Suprapubic skin (tissue), 4 donors: ENCODE measurements around the gene RHOT1. TPM values are rescaled to one million over a fixed set of nuclear protein-coding genes. Genes with fewer than 3 reads are reported as not detected.

Experiments used
- DNase-seq, 2 donors: peaks; one replicate each; pipeline ENCODE4 v3.0.0-alpha.2; 2019; ENCODE audit warnings: low spot score in 2 of 2
- H3K27ac ChIP-seq: fragments of 200-600 bp; sonication (generic); one replicate; pipeline ENCODE4 v1.5.1; 2019
- H3K27me3 ChIP-seq: fragments of 200-600 bp; sonication (generic); one replicate; pipeline ENCODE4 v1.5.1; 2019
- H3K36me3 ChIP-seq: fragments of 200-600 bp; sonication (generic); one replicate; pipeline ENCODE4 v1.5.1; 2019
- H3K4me1 ChIP-seq: fragments of 200-600 bp; sonication (generic); one replicate; pipeline ENCODE4 v1.5.1; 2019
- H3K4me3 ChIP-seq: fragments of 200-600 bp; sonication (generic); one replicate; pipeline ENCODE4 v1.5.1; 2019; ENCODE audit warnings: mild to moderate bottlenecking
- H3K9me3 ChIP-seq: fragments of 200-600 bp; sonication (generic); one replicate; pipeline ENCODE4 v1.5.1; 2019
- EP300 ChIP-seq: sonication (generic); formaldehyde crosslinking; IDR thresholded peaks from one replicate; pipeline ENCODE4 v1.6.1; 2017; ENCODE audit warnings: antibody characterized with exemption
- POLR2A ChIP-seq, 2 donors: fragments of 450-650 bp; IDR thresholded peaks; one replicate each; pipeline ENCODE4 v1.6.1; 2017; ENCODE audit warnings: antibody characterized with exemption in 2 of 2, mild to moderate bottlenecking in 2 of 2, moderate library complexity in 2 of 2
- POLR2AphosphoS5 ChIP-seq, 3 donors: sonication (generic); formaldehyde crosslinking; IDR thresholded peaks; one replicate each; pipeline ENCODE4 v1.6.1; 2017; ENCODE audit warnings: antibody characterized with exemption in 3 of 3
- WGBS: methylation state at CpG from one replicate; pipeline ENCODE4 v1.1.5; 2018; 5-methylcytosine and 5-hydroxymethylcytosine counted together
- total RNA-seq, 4 donors: library from RNA; depleted of rRNA; stranded (reverse); fragments of >200 nt; gene quantifications; one replicate each; pipeline ENCODE4 v1.1.0, GENCODE V29; 2016
- TF ChIP-seq, protein P1 (sequence below), 2 donors: fragments of 200-600 bp in 1 of 2; fragments of 450-650 bp in 1 of 2; sonication (generic) in 1 of 2; IDR thresholded peaks; one replicate each; pipeline ENCODE4 v1.5.1; 2016 to 2019; ENCODE audit warnings: antibody characterized with exemption in 2 of 2, mild to moderate bottlenecking in 1 of 2, moderate library complexity in 1 of 2

RHOT1 gene
- total RNA-seq, 4 donors from 2014 or later, result 50.0 to 102 (median 61.4) TPM

- Histone ChIP-seq H3K9me3 (no peaks in the 10 kb centered on the region), H3K4me3 (no peak overlapping the region), H3K4me1 (no peaks in the 10 kb centered on the region), H3K27ac (no peak overlapping the region), H3K36me3 (peaks cover 29% of the 10 kb centered on the region), H3K27me3 (no peaks in the 10 kb centered on the region)
- DNase-seq, result no peak
- WGBS, result 85% methylated on average over 3 of the region's 3 CpGs
- TF ChIP-seq POLR2AphosphoS5 (IDR thresholded peaks at IDR 0.05), result no peak
- TF ChIP-seq POLR2A (IDR thresholded peaks at IDR 0.05), result no peak
- TF ChIP-seq, protein P1, sequence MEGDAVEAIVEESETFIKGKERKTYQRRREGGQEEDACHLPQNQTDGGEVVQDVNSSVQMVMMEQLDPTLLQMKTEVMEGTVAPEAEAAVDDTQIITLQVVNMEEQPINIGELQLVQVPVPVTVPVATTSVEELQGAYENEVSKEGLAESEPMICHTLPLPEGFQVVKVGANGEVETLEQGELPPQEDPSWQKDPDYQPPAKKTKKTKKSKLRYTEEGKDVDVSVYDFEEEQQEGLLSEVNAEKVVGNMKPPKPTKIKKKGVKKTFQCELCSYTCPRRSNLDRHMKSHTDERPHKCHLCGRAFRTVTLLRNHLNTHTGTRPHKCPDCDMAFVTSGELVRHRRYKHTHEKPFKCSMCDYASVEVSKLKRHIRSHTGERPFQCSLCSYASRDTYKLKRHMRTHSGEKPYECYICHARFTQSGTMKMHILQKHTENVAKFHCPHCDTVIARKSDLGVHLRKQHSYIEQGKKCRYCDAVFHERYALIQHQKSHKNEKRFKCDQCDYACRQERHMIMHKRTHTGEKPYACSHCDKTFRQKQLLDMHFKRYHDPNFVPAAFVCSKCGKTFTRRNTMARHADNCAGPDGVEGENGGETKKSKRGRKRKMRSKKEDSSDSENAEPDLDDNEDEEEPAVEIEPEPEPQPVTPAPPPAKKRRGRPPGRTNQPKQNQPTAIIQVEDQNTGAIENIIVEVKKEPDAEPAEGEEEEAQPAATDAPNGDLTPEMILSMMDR (IDR thresholded peaks at IDR 0.05), result no peak
- TF ChIP-seq EP300, result no peak
These were observed 80.3 kb downstream of the RHOT1 start for GRCh38 chr17:32222621-32223020.

- H3K9me3 ChIP-seq, result no peaks in the 10 kb centered on the region
- H3K4me3 ChIP-seq, result no peak overlapping the region
- WGBS, result 87% methylated on average over 3 of the region's 3 CpGs
- H3K27ac ChIP-seq, result no peak overlapping the region
- DNase-seq, result no peak
- H3K4me1 ChIP-seq, result no peaks in the 10 kb centered on the region
- H3K27me3 ChIP-seq, result no peaks in the 10 kb centered on the region
- TF ChIP-seq, protein P1 (IDR thresholded peaks at IDR 0.05), result no peak
- no peak for TF ChIP-seq POLR2AphosphoS5 (IDR thresholded peaks at IDR 0.05)
- peaks cover 31% of the 10 kb centered on the region for H3K36me3 ChIP-seq
These were observed 81.4 kb downstream of the RHOT1 start for GRCh38 chr17:32223703-32224102.

GRCh38 chr17:32226886-32227285, 84.6 kb downstream of the RHOT1 start:
- TF ChIP-seq POLR2AphosphoS5 (IDR thresholded peaks at IDR 0.05) (no peak), POLR2A (IDR thresholded peaks at IDR 0.05) (no peak), EP300 (no peak)
- TF ChIP-seq, protein P1 (IDR thresholded peaks at IDR 0.05), result no peak
- Histone ChIP-seq H3K9me3 (no peaks in the 10 kb centered on the region), H3K27ac (no peak overlapping the region), H3K27me3 (no peaks in the 10 kb centered on the region), H3K36me3 (peaks cover 31% of the 10 kb centered on the region), H3K4me3 (no peak overlapping the region), H3K4me1 (no peaks in the 10 kb centered on the region)
- WGBS, result 96% methylated on average over 3 of the region's 3 CpGs
- DNase-seq, result no peak

GRCh38 chr17:32227910-32228309, 85.6 kb downstream of the RHOT1 start:
- Histone ChIP-seq H3K4me1 (no peaks in the 10 kb centered on the region), H3K27ac (no peak overlapping the region), H3K4me3 (no peak overlapping the region), H3K36me3 (peaks cover 27% of the 10 kb centered on the region), H3K9me3 (no peaks in the 10 kb centered on the region), H3K27me3 (no peaks in the 10 kb centered on the region)
- TF ChIP-seq POLR2A (IDR thresholded peaks at IDR 0.05), result no peak
- 68% methylated on average over 9 of the region's 9 CpGs for WGBS
- no peak for DNase-seq

DNA sequence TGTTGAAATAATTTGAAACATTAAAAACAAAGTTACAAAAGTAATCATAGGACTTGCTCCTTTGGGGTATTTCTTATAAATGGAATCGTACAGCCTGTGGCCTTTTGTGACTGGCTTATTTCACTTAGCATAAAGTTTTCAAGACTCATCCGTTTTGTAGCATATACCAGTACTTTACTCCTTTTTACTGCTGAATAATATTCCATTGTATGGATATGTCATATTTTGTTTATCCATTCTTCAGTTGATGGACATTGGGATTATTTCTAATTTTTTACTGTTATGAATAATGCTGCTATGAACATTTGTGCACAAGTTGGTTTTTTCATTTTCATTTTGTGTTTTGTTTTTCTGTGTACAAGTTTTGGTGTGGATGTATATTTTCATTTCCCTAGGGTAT, 93.3 kb downstream of the RHOT1 start:
- DNase-seq, result no peak
- WGBS, result 96% methylated on average over 2 of the region's 2 CpGs
- no peak for TF ChIP-seq POLR2AphosphoS5 (IDR thresholded peaks at IDR 0.05)
- TF ChIP-seq, protein P1 (IDR thresholded peaks at IDR 0.05), result no peak
- TF ChIP-seq EP300, result no peak
- TF ChIP-seq POLR2A (IDR thresholded peaks at IDR 0.05), result no peak
- Histone ChIP-seq H3K27me3 (no peaks in the 10 kb centered on the region), H3K27ac (no peak overlapping the region), H3K4me3 (no peak overlapping the region), H3K9me3 (no peaks in the 10 kb centered on the region), H3K36me3 (no peaks in the 10 kb centered on the region), H3K4me1 (no peaks in the 10 kb centered on the region)

DNA sequence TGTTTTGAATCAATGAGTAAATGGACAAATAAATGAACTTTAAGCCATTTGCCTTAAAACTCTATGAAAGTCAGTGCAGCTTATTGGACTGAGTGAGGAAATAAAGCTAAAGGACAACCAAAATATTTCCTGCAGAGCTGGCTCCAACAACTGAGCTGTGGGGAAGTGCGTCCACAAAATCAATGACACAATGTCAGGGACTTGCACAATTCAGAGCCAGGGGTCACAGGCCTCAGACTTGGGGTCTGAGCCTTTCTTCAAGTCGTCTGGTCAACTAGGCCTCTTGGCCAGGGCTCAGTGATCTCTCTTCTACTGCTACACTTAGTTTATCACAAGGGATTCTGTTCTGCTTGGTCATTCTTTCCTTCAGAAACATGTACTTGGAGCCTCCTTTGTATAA, 97.2 kb downstream of the RHOT1 start:
- H3K9me3 ChIP-seq, result no peaks in the 10 kb centered on the region
- no peaks in the 10 kb centered on the region for H3K27me3 ChIP-seq
- H3K36me3 ChIP-seq, result no peaks in the 10 kb centered on the region
- no peak overlapping the region for H3K4me3 ChIP-seq
- no peak overlapping the region for H3K27ac ChIP-seq
- no peak for DNase-seq
- 86% methylated on average over 2 of the region's 2 CpGs for WGBS
- H3K4me1 ChIP-seq, result no peaks in the 10 kb centered on the region
- TF ChIP-seq POLR2AphosphoS5 (IDR thresholded peaks at IDR 0.05), result no peak
- TF ChIP-seq, protein P1 (IDR thresholded peaks at IDR 0.05), result no peak
- no peak for TF ChIP-seq EP300
- TF ChIP-seq POLR2A (IDR thresholded peaks at IDR 0.05), result no peak
